SU-DHL-6 (cell line): ENCODE results near the gene POC1A.
A peak's percentile ranks its signal among the peaks of the same experiment; 100 is the strongest.

ENCODE experiments used
- H2AFZ ChIP-seq: fragments of 200-600 bp; sonication (generic); 2 replicates; pipeline ENCODE4 v1.6.1; 2014; ENCODE audit warnings: low read depth, mild to moderate bottlenecking, moderate library complexity, mixed read lengths, antibody characterized with exemption, low read length; ENCODE audit not compliant: severe bottlenecking
- H3F3A ChIP-seq: fragments of 200-600 bp; shearing (Covaris generic); 2 replicates; pipeline ENCODE4 v1.6.0; 2016; ENCODE audit warnings: antibody characterized with exemption, mild to moderate bottlenecking; ENCODE audit not compliant: insufficient read depth
- H3K27ac ChIP-seq: fragments of 200-600 bp; sonication (generic); 2 replicates; pipeline ENCODE4 v1.5.1; 2016; ENCODE audit warnings: low read depth, mild to moderate bottlenecking, low read length, moderate library complexity, mixed read lengths
- H3K27me3 ChIP-seq: fragments of 200-600 bp; sonication (generic), shearing (Covaris generic); 2 replicates; pipeline ENCODE4 v1.6.0; 2014; ENCODE audit warnings: mild to moderate bottlenecking, low read length
- H3K36me3 ChIP-seq: fragments of 200-600 bp; sonication (generic); 2 replicates; pipeline ENCODE4 v1.6.1; 2014; ENCODE audit warnings: mild to moderate bottlenecking, low read length, mixed read lengths
- H3K4me2 ChIP-seq: fragments of 300-600, 200-600 bp; shearing (Covaris generic), sonication (generic); 2 replicates; pipeline ENCODE4 v1.6.0; 2014; ENCODE audit warnings: low read length, low read depth, mild to moderate bottlenecking; ENCODE audit not compliant: poor library complexity, severe bottlenecking
- H3K4me3 ChIP-seq: fragments of 200-600 bp; sonication (generic); 2 replicates; pipeline ENCODE4 v1.5.1; 2014; ENCODE audit warnings: antibody characterized with exemption, low read length, mild to moderate bottlenecking, mixed read lengths; ENCODE audit not compliant: insufficient read depth, poor library complexity, severe bottlenecking
- H3K79me2 ChIP-seq: fragments of 200-600 bp; sonication (generic); 2 replicates; pipeline ENCODE4 v1.6.1; 2014; ENCODE audit warnings: mild to moderate bottlenecking, low read length, moderate library complexity; ENCODE audit not compliant: insufficient read depth
- H3K9ac ChIP-seq: fragments of 200-600 bp; sonication (generic); 2 replicates; pipeline ENCODE4 v1.7.0; 2014; ENCODE audit warnings: mild to moderate bottlenecking, low read length
- H3K9me2 ChIP-seq: fragments of 200-600 bp; sonication (generic); replicated peaks from 2 replicates; pipeline ENCODE4 v1.6.1; 2014; ENCODE audit warnings: low read length; ENCODE audit not compliant: insufficient read depth
- H3K9me3 ChIP-seq: fragments of 200-600 bp; sonication (generic); 2 replicates; pipeline ENCODE4 v1.6.1; 2014; ENCODE audit warnings: low read length, mixed read lengths; ENCODE audit not compliant: insufficient read depth
- H4K20me1 ChIP-seq: fragments of 200-600 bp; sonication (generic); 2 replicates; pipeline ENCODE4 v1.6.1; 2014; ENCODE audit warnings: low read depth, mild to moderate bottlenecking, antibody characterized with exemption, low read length, moderate library complexity, mixed read lengths
- CTCF ChIP-seq: fragments of 200-600 bp; sonication (generic); IDR thresholded peaks from one replicate; pipeline ENCODE4 v1.5.1; 2017; ENCODE audit warnings: antibody characterized with exemption, mild to moderate bottlenecking, low read length, moderate library complexity; ENCODE audit not compliant: insufficient read depth, poor library complexity, severe bottlenecking
- EZH2phosphoT487 ChIP-seq: fragments of 200-600 bp; sonication (generic), shearing (Covaris generic); conservative IDR thresholded peaks from 2 replicates; pipeline ENCODE4 v1.6.1; 2018; ENCODE audit warnings: mild to moderate bottlenecking, antibody characterized with exemption, low read length, moderate library complexity, mixed read lengths

The POC1A gene

GRCh38 chr3:52061121-52061910 lies 92.9 kb downstream of the POC1A start:
- H3K79me2 ChIP-seq: no peaks in the 10 kb centered on the region
- no peak overlapping the region for H3K4me2 ChIP-seq
- no peaks in the 10 kb centered on the region for H3K36me3 ChIP-seq
- no peaks in the 10 kb centered on the region for H4K20me1 ChIP-seq
- H3K9me2 ChIP-seq: no peaks in the 10 kb centered on the region
- H3K27me3 ChIP-seq: no peaks in the 10 kb centered on the region
- H3K27ac ChIP-seq: no peak overlapping the region
- no peak overlapping the region for H3K4me3 ChIP-seq
- no peak overlapping the region for H3K9ac ChIP-seq
- no peak overlapping the region for H2AFZ ChIP-seq
- H3K9me3 ChIP-seq: no peaks in the 10 kb centered on the region
- H3F3A ChIP-seq: no peaks in the 10 kb centered on the region
- TF ChIP-seq CTCF: no peak
- no peak for TF ChIP-seq EZH2phosphoT487

- TF ChIP-seq CTCF (no peak), EZH2phosphoT487 (no peak)
- H3F3A ChIP-seq: no peaks in the 10 kb centered on the region
- H3K9me2 ChIP-seq: no peaks in the 10 kb centered on the region
These were observed 94.4 kb downstream of the POC1A start for GRCh38 chr3:52059781-52060180.

GRCh38 chr3:52057812-52058495 lies 96.3 kb downstream of the POC1A start:
- peak overlapping the region; percentile 70 for H2AFZ ChIP-seq
- H4K20me1 ChIP-seq: no peaks in the 10 kb centered on the region
- TF ChIP-seq CTCF (no peak), EZH2phosphoT487 (no peak)
- no peaks in the 10 kb centered on the region for H3K9me2 ChIP-seq
- no peaks in the 10 kb centered on the region for H3F3A ChIP-seq
- H3K9me3 ChIP-seq: no peaks in the 10 kb centered on the region
- peak overlapping the region; percentile 47 for H3K9ac ChIP-seq
- no peaks in the 10 kb centered on the region for H3K27me3 ChIP-seq
- H3K36me3 ChIP-seq: no peaks in the 10 kb centered on the region
- H3K4me3 ChIP-seq: peak overlapping the region; percentile 37
- H3K27ac ChIP-seq: no peak overlapping the region
- H3K79me2 ChIP-seq: no peaks in the 10 kb centered on the region
- peak overlapping the region; percentile 55 for H3K4me2 ChIP-seq

More at GRCh38 chr3:52059781-52060180, 94.4 kb downstream of the POC1A start:
- H3K27me3 ChIP-seq: no peaks in the 10 kb centered on the region
- H3K4me2 ChIP-seq: no peak overlapping the region
- H3K9ac ChIP-seq: no peak overlapping the region
- H3K9me3 ChIP-seq: no peaks in the 10 kb centered on the region
- no peaks in the 10 kb centered on the region for H3K79me2 ChIP-seq
- no peak overlapping the region for H3K27ac ChIP-seq
- H3K4me3 ChIP-seq: no peak overlapping the region
- no peaks in the 10 kb centered on the region for H3K36me3 ChIP-seq
- H2AFZ ChIP-seq: no peak overlapping the region
- H4K20me1 ChIP-seq: no peaks in the 10 kb centered on the region
